HEK293 (cell line): Measurements from ENCODE around the gene ARL13B.

Experiments used
- ATF2 ChIP-seq: fragments of 450-650 bp; formaldehyde crosslinking; IDR thresholded peaks from 2 replicates; pipeline ENCODE4 v1.5.1; 2016; ENCODE audit warnings: missing biosample characterization, missing genetic modification characterization, low read depth
- PATZ1 ChIP-seq: fragments of 450-650 bp; formaldehyde crosslinking; IDR thresholded peaks from 2 replicates; pipeline ENCODE4 v1.5.1; 2016; ENCODE audit warnings: missing biosample characterization, missing genetic modification characterization
- PRDM10 ChIP-seq: fragments of 450-650 bp; formaldehyde crosslinking; IDR thresholded peaks from 2 replicates; pipeline ENCODE4 v1.5.1; 2016; ENCODE audit warnings: missing biosample characterization, missing genetic modification characterization
- YY1 ChIP-seq: fragments of 450-650 bp; formaldehyde crosslinking; IDR thresholded peaks from 2 replicates; pipeline ENCODE4 v1.5.1; 2018; ENCODE audit warnings: missing biosample characterization, missing genetic modification characterization
- ZNF629 ChIP-seq: fragments of 450-650 bp; formaldehyde crosslinking; IDR thresholded peaks from 2 replicates; pipeline ENCODE4 v1.5.1; 2017; ENCODE audit warnings: missing biosample characterization, missing genetic modification characterization
- TF ChIP-seq, protein P1 (sequence below): fragments of 450-650 bp; formaldehyde crosslinking; IDR thresholded peaks from 2 replicates; pipeline ENCODE4 v1.5.1; 2016; ENCODE audit warnings: missing biosample characterization, missing genetic modification characterization

DNA sequence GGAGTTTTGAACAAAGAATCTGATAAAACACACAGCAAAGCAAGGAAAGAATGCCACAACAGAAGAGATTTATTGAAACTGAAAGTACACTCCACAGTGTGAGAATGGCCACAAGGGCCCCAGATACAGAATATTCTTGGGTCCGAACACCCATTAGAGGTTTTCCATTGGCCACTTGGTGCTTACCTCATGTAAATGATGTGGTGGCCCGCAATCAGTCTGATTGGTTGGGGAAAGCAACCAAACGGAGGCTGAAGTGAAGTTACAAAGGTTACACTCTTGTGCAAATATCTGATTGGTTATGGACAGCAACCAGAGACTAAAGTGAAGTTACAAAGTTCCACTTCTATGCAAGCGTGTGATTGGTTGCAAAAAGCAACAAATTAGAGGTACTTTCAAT is 103.3 kb downstream of the ARL13B start:
- no peak for TF ChIP-seq ATF2 (tag by site-specific recombination)
- TF ChIP-seq, protein P1, sequence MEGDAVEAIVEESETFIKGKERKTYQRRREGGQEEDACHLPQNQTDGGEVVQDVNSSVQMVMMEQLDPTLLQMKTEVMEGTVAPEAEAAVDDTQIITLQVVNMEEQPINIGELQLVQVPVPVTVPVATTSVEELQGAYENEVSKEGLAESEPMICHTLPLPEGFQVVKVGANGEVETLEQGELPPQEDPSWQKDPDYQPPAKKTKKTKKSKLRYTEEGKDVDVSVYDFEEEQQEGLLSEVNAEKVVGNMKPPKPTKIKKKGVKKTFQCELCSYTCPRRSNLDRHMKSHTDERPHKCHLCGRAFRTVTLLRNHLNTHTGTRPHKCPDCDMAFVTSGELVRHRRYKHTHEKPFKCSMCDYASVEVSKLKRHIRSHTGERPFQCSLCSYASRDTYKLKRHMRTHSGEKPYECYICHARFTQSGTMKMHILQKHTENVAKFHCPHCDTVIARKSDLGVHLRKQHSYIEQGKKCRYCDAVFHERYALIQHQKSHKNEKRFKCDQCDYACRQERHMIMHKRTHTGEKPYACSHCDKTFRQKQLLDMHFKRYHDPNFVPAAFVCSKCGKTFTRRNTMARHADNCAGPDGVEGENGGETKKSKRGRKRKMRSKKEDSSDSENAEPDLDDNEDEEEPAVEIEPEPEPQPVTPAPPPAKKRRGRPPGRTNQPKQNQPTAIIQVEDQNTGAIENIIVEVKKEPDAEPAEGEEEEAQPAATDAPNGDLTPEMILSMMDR (tag by site-specific recombination), result no peak
- no peak for TF ChIP-seq PATZ1 (tag by site-specific recombination)
- no peak for TF ChIP-seq ZNF629 (tag by site-specific recombination)
- TF ChIP-seq YY1 (tag by site-specific recombination), result no peak
- no peak for TF ChIP-seq PRDM10 (tag by site-specific recombination)
